Vagina (tissue), 2 donors: Measurements from ENCODE around the gene SF3B6. TPM values are rescaled to one million over a fixed set of nuclear protein-coding genes. Genes with fewer than 3 reads are reported as not detected.

Experiments
- DNase-seq, 2 donors: peaks; one replicate each; pipeline ENCODE4 v3.0.0-alpha.2; 2017; ENCODE audit errors: extremely low spot score in 2 of 2
- H3K27ac ChIP-seq: fragments of 200-600 bp; sonication (generic); one replicate; pipeline ENCODE4 v1.5.1; 2019
- H3K27me3 ChIP-seq: fragments of 200-600 bp; sonication (generic); one replicate; pipeline ENCODE4 v1.5.1; 2019
- H3K36me3 ChIP-seq, 2 donors: fragments of 200-600 bp; sonication (generic); one replicate each; pipeline ENCODE4 v1.5.1; 2017 to 2019
- H3K4me1 ChIP-seq: fragments of 200-600 bp; sonication (generic); one replicate; pipeline ENCODE4 v1.5.1; 2019
- H3K4me3 ChIP-seq, 2 donors: fragments of 200-600 bp; sonication (generic); 1 replicate in 1 of 2; 2 replicates in 1 of 2; pipeline ENCODE4 v1.5.1; 2016 to 2019
- H3K9me3 ChIP-seq: fragments of 200-600 bp; sonication (generic); one replicate; pipeline ENCODE4 v1.5.1; 2019
- POLR2A ChIP-seq, 2 donors: fragments of 450-650 bp; IDR thresholded peaks; one replicate each; pipeline ENCODE4 v1.6.1; 2017; ENCODE audit warnings: antibody characterized with exemption in 2 of 2, mild to moderate bottlenecking in 2 of 2, moderate library complexity in 2 of 2
- POLR2AphosphoS5 ChIP-seq, 2 donors: sonication (generic); formaldehyde crosslinking; IDR thresholded peaks; one replicate each; pipeline ENCODE4 v1.9.0; 2017; ENCODE audit warnings: antibody characterized with exemption in 2 of 2, mild to moderate bottlenecking in 2 of 2, low read depth in 1 of 2; ENCODE audit not compliant: insufficient read depth in 1 of 2
- intact Hi-C: fragments of 100-400 bp; cut with DNase I; formaldehyde crosslinking; loops from one replicate; pipeline ENCODE4 v1.15.1; 2023
- total RNA-seq: library from RNA; depleted of rRNA; stranded (reverse); fragments of >200 nt; gene quantifications from one replicate; pipeline ENCODE4 v1.2.3, GENCODE V29; 2016
- TF ChIP-seq, protein P1 (sequence below), 3 experiments: fragments of 450-650 bp in 2 of 3; fragments of 200-600 bp in 1 of 3; sonication (generic) in 1 of 3; IDR thresholded peaks; one replicate each; pipeline ENCODE4 v1.5.1; 2017 to 2019; ENCODE audit warnings: antibody characterized with exemption in 3 of 3, mild to moderate bottlenecking in 2 of 3, moderate library complexity in 2 of 3

Gene SF3B6
- total RNA-seq, 1 donor from 2014 or later, result 82.3 TPM

- Histone ChIP-seq H3K4me1 (peaks cover 2% of the 10 kb centered on the region), H3K27me3 (no peaks in the 10 kb centered on the region), H3K4me3 (no peak overlapping the region), H3K9me3 (no peaks in the 10 kb centered on the region), H3K36me3 (no peaks in the 10 kb centered on the region), H3K27ac (no peak overlapping the region)
- TF ChIP-seq, protein P1, sequence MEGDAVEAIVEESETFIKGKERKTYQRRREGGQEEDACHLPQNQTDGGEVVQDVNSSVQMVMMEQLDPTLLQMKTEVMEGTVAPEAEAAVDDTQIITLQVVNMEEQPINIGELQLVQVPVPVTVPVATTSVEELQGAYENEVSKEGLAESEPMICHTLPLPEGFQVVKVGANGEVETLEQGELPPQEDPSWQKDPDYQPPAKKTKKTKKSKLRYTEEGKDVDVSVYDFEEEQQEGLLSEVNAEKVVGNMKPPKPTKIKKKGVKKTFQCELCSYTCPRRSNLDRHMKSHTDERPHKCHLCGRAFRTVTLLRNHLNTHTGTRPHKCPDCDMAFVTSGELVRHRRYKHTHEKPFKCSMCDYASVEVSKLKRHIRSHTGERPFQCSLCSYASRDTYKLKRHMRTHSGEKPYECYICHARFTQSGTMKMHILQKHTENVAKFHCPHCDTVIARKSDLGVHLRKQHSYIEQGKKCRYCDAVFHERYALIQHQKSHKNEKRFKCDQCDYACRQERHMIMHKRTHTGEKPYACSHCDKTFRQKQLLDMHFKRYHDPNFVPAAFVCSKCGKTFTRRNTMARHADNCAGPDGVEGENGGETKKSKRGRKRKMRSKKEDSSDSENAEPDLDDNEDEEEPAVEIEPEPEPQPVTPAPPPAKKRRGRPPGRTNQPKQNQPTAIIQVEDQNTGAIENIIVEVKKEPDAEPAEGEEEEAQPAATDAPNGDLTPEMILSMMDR (IDR thresholded peaks at IDR 0.05), result no peak
- TF ChIP-seq POLR2AphosphoS5 (IDR thresholded peaks at IDR 0.05; ENCODE audit: insufficient read depth in 1 of 2, low read depth in 1 of 2), result no peak
- TF ChIP-seq POLR2A (IDR thresholded peaks at IDR 0.05), result no peak
- no peak for DNase-seq
- intact Hi-C loops, result no loop called here
These were observed 12.8 kb upstream of the SF3B6 start for GRCh38 chr2:24088821-24089359.

DNA sequence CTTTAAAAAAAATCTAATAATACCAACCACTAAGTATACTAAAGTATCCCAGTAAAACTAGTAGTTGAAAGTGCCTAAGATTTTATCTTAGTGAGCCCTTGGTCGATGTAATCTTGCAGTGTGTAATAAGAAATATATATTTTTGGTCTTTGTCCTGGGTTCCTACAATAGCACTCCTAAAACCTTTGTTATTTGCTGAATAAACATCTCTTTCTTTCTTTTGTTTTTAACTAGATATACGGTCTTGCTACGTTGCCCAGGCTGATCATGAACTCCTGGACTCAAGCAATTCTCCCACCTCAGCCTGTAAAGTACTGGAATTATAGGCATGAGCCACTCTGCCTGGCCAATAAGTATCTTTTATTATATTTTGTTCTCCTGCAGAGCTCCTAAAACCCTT, 10.9 kb upstream of the SF3B6 start:
- DNase-seq, result no peak
- Histone ChIP-seq H3K27me3 (no peaks in the 10 kb centered on the region), H3K9me3 (no peaks in the 10 kb centered on the region), H3K4me1 (peaks cover 12% of the 10 kb centered on the region), H3K36me3 (peaks cover 0 to 8% of the 10 kb centered on the region in 2 donors), H3K4me3 (no peak overlapping the region), H3K27ac (no peak overlapping the region)
- intact Hi-C loops, result no loop called here
- TF ChIP-seq, protein P1 (IDR thresholded peaks at IDR 0.05), result no peak
- TF ChIP-seq POLR2A (IDR thresholded peaks at IDR 0.05), result no peak
- no peak for TF ChIP-seq POLR2AphosphoS5 (IDR thresholded peaks at IDR 0.05; ENCODE audit: insufficient read depth in 1 of 2, low read depth in 1 of 2)

- Histone ChIP-seq H3K36me3 (peaks cover 0 to 10% of the 10 kb centered on the region in 2 donors), H3K27me3 (no peaks in the 10 kb centered on the region), H3K4me3 (no peak overlapping the region), H3K27ac (no peak overlapping the region), H3K9me3 (no peaks in the 10 kb centered on the region), H3K4me1 (peaks cover 12% of the 10 kb centered on the region)
- intact Hi-C loops, result no loop called here
- DNase-seq, result no peak
- TF ChIP-seq POLR2A (IDR thresholded peaks at IDR 0.05), result no peak
- TF ChIP-seq, protein P1 (IDR thresholded peaks at IDR 0.05), result no peak
- no peak for TF ChIP-seq POLR2AphosphoS5 (IDR thresholded peaks at IDR 0.05; ENCODE audit: insufficient read depth in 1 of 2, low read depth in 1 of 2)
These were observed 10.1 kb upstream of the SF3B6 start for GRCh38 chr2:24086241-24086640.

DNA sequence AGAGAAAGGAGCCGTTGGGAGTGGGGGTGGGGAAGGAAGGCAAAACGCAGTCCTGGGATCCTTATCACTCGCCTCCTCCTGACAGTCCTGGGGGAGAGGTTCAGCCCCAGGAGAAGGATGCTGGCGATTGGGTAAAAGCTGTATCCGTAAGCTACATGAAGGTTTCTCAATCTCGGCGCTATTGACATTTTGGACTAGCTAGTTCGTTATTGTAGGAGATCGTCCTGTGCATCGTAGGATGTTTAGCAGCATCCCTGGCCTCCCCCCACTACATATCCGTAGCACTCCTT, 9.0 kb upstream of the SF3B6 start:
- Histone ChIP-seq H3K36me3 (peaks cover 0 to 10% of the 10 kb centered on the region in 2 donors), H3K27ac (peak overlapping the region; percentile 94), H3K9me3 (no peaks in the 10 kb centered on the region), H3K27me3 (no peaks in the 10 kb centered on the region), H3K4me1 (peaks cover 12% of the 10 kb centered on the region), H3K4me3 (peak overlapping the region; percentile 53 to 64)
- no peak for DNase-seq
- TF ChIP-seq POLR2AphosphoS5 (IDR thresholded peaks at IDR 0.05; ENCODE audit: insufficient read depth in 1 of 2, low read depth in 1 of 2) (no peak), POLR2A (IDR thresholded peaks at IDR 0.05) (no peak)
- TF ChIP-seq, protein P1 (IDR thresholded peaks at IDR 0.05), result no peak
- intact Hi-C loops, result loop anchor here (2.0 kb wide), 1 partner anchor 156 kb away; no protein-coding TSS in a partner anchor

GRCh38 chr2:24084386-24085199, 8.5 kb upstream of the SF3B6 start, which contains the start of gene TP53I3:
Gene TP53I3, minus strand, starts transcription at chr2:24084834. Its CDS starts 508 bp downstream, at chr2:24084326.
- intact Hi-C loops, result loop anchor here (2.0 kb wide), 1 partner anchor 156 kb away; no protein-coding TSS in a partner anchor
- Histone ChIP-seq H3K4me3 (peak within 1 kb of the TSS; percentile 53 to 64), H3K27ac (peak within 1 kb of the TSS; percentile 94), H3K36me3 (peaks cover 0 to 10% of the 10 kb centered on the region in 2 donors), H3K9me3 (no peaks in the 10 kb centered on the region), H3K27me3 (no peaks in the 10 kb centered on the region), H3K4me1 (peaks cover 12% of the 10 kb centered on the region)
- TF ChIP-seq POLR2AphosphoS5 (IDR thresholded peaks at IDR 0.05; ENCODE audit: insufficient read depth in 1 of 2, low read depth in 1 of 2) (peak in 1 of 2 donors; percentile 89), POLR2A (IDR thresholded peaks at IDR 0.05) (peak in 1 of 2 donors; percentile 43)
- TF ChIP-seq, protein P1 (IDR thresholded peaks at IDR 0.05), result peak; percentile 86 to 97 (median 97)
- DNase-seq, result peak in 1 of 2 donors; percentile 95
